Mesenchymal stem cell (in vitro differentiated cells and primary cell): ENCODE results near the gene ACYP2.

Experiments
- DNase-seq: peaks from one replicate; pipeline ENCODE4 v3.0.0-alpha.2; 2013
- H2AFZ ChIP-seq: one replicate; pipeline ENCODE4 v1.6.1; 2013; ENCODE audit warnings: low read depth, mild to moderate bottlenecking, control low read depth, inconsistent platforms, low read length, moderate library complexity
- H2AK5ac ChIP-seq: 2 replicates; pipeline ENCODE4 v1.6.1; 2013; ENCODE audit warnings: low read length, moderate library complexity, mild to moderate bottlenecking, inconsistent platforms; ENCODE audit not compliant: severe bottlenecking
- H2BK120ac ChIP-seq: one replicate; pipeline ENCODE4 v1.6.1; 2013; ENCODE audit warnings: low read depth, mild to moderate bottlenecking, inconsistent platforms, low read length, moderate library complexity
- H2BK12ac ChIP-seq, 2 experiments: one replicate each; pipeline ENCODE4 v1.6.1; 2013; ENCODE audit warnings: inconsistent platforms in 2 of 2, low read length in 2 of 2, mild to moderate bottlenecking in 2 of 2, moderate library complexity in 2 of 2, control low read depth in 1 of 2
- H2BK15ac ChIP-seq: one replicate; pipeline ENCODE4 v1.6.1; 2013; ENCODE audit warnings: mild to moderate bottlenecking, low read depth, inconsistent platforms; ENCODE audit not compliant: poor library complexity, severe bottlenecking
- H2BK5ac ChIP-seq: 2 replicates; pipeline ENCODE4 v1.6.1; 2013; ENCODE audit warnings: low read depth, mild to moderate bottlenecking, low read length, control low read depth, inconsistent platforms; ENCODE audit not compliant: poor library complexity, severe bottlenecking
- H3K14ac ChIP-seq, 2 experiments: one replicate each; pipeline ENCODE4 v1.6.1; 2013; ENCODE audit warnings: inconsistent platforms in 2 of 2, low read length in 2 of 2, control low read depth in 1 of 2, mild to moderate bottlenecking in 1 of 2, moderate library complexity in 1 of 2
- H3K18ac ChIP-seq, 2 experiments: one replicate each; pipeline ENCODE4 v1.6.1; 2013; ENCODE audit warnings: inconsistent platforms in 2 of 2, low read length in 2 of 2, control low read depth in 1 of 2, low read depth in 1 of 2, mild to moderate bottlenecking in 1 of 2
- H3K23ac ChIP-seq, 2 experiments: one replicate each; pipeline ENCODE4 v1.6.1; 2013; ENCODE audit warnings: inconsistent platforms in 2 of 2, low read length in 2 of 2, mild to moderate bottlenecking in 2 of 2, moderate library complexity in 2 of 2, control low read depth in 1 of 2
- H3K27ac ChIP-seq: 2 replicates; pipeline ENCODE4 v1.5.1; 2013; ENCODE audit warnings: mild to moderate bottlenecking, moderate library complexity, low read length, control low read depth, inconsistent platforms; ENCODE audit not compliant: poor library complexity, severe bottlenecking
- H3K27me3 ChIP-seq, 2 experiments: 2 replicates each; pipeline versions ENCODE4 v1.6.1 to v1.7.0; 2013; ENCODE audit warnings: low read length in 2 of 2, mild to moderate bottlenecking in 2 of 2, moderate library complexity in 2 of 2, control low read depth in 1 of 2, inconsistent platforms in 1 of 2; ENCODE audit not compliant: control insufficient read depth in 1 of 2, insufficient read depth in 1 of 2
- H3K36me3 ChIP-seq, 2 experiments: 2 replicates each; pipeline versions ENCODE4 v1.6.1 to v1.7.0; 2013; ENCODE audit warnings: low read length in 2 of 2, control low read depth in 1 of 2, inconsistent platforms in 1 of 2, low read depth in 1 of 2, mild to moderate bottlenecking in 1 of 2; ENCODE audit not compliant: insufficient read depth in 2 of 2, control insufficient read depth in 1 of 2
- H3K4ac ChIP-seq, 2 experiments: one replicate each; pipeline ENCODE4 v1.6.1; 2013; ENCODE audit warnings: inconsistent platforms in 2 of 2, low read length in 2 of 2, mild to moderate bottlenecking in 2 of 2, moderate library complexity in 2 of 2, control low read depth in 1 of 2, low read depth in 1 of 2
- H3K4me1 ChIP-seq: 2 replicates; pipeline ENCODE4 v1.6.1; 2013; ENCODE audit warnings: low read depth, low read length, control low read depth; ENCODE audit not compliant: control insufficient read depth, insufficient read depth
- H3K4me2 ChIP-seq: 2 replicates; pipeline ENCODE4 v1.6.1; 2013; ENCODE audit warnings: low read length, mild to moderate bottlenecking, inconsistent platforms; ENCODE audit not compliant: poor library complexity, severe bottlenecking
- H3K4me3 ChIP-seq, 2 experiments: 2 replicates each; pipeline versions ENCODE4 v1.5.1 to v1.7.0; 2013; ENCODE audit warnings: low read length in 2 of 2, mild to moderate bottlenecking in 2 of 2, control low read depth in 1 of 2, low read depth in 1 of 2; ENCODE audit not compliant: insufficient read depth in 1 of 2
- H3K79me1 ChIP-seq: replicated peaks from 2 replicates; pipeline ENCODE4 v1.6.1; 2013; ENCODE audit warnings: mild to moderate bottlenecking, control low read depth, low read length, inconsistent platforms; ENCODE audit not compliant: poor library complexity, severe bottlenecking
- H3K9ac ChIP-seq: 2 replicates; pipeline ENCODE4 v1.7.0; 2013; ENCODE audit warnings: mild to moderate bottlenecking, low read length, moderate library complexity
- H3K9me3 ChIP-seq: 2 replicates; pipeline ENCODE4 v1.7.0; 2013; ENCODE audit warnings: mild to moderate bottlenecking, low read length; ENCODE audit not compliant: control insufficient read depth
- H4K8ac ChIP-seq: one replicate; pipeline ENCODE4 v1.6.1; 2013; ENCODE audit warnings: inconsistent platforms, mild to moderate bottlenecking, low read length, moderate library complexity
- H4K91ac ChIP-seq: one replicate; pipeline ENCODE4 v1.6.1; 2013; ENCODE audit warnings: mild to moderate bottlenecking, low read length, inconsistent platforms
- WGBS: methylation state at CpG from one replicate; pipeline ENCODE4 v1.1.7; 2013; ENCODE audit warnings: mixed read lengths; 5-methylcytosine and 5-hydroxymethylcytosine counted together

Gene ACYP2

GRCh38 chr2:54274781-54275242 lies 159.4 kb downstream of the ACYP2 start:
- DNase-seq, result peak; percentile 44
- H2BK15ac ChIP-seq, result no peak overlapping the region
- no peak overlapping the region for H3K4me2 ChIP-seq
- no peaks in the 10 kb centered on the region for H3K79me1 ChIP-seq
- no peak overlapping the region for H3K4ac ChIP-seq
- no peak overlapping the region for H3K23ac ChIP-seq
- H3K27ac ChIP-seq, result no peak overlapping the region
- no peak overlapping the region for H3K4me3 ChIP-seq
- no peak overlapping the region for H2BK120ac ChIP-seq
- H4K91ac ChIP-seq, result no peak overlapping the region
- no peak overlapping the region for H3K18ac ChIP-seq
- no peaks in the 10 kb centered on the region for H3K4me1 ChIP-seq
- WGBS, result 75% methylated on average over 1 of the region's 1 CpG
- H2BK5ac ChIP-seq, result no peak overlapping the region
- no peak overlapping the region for H3K14ac ChIP-seq
- H2BK12ac ChIP-seq, result no peak overlapping the region
- no peak overlapping the region for H4K8ac ChIP-seq
- no peaks in the 10 kb centered on the region for H3K9me3 ChIP-seq
- H3K27me3 ChIP-seq, result no peaks in the 10 kb centered on the region
- no peak overlapping the region for H2AK5ac ChIP-seq
- H3K36me3 ChIP-seq, result no peaks in the 10 kb centered on the region
- H2AFZ ChIP-seq, result no peak overlapping the region
- H3K9ac ChIP-seq, result peak overlapping the region; percentile 76

DNA sequence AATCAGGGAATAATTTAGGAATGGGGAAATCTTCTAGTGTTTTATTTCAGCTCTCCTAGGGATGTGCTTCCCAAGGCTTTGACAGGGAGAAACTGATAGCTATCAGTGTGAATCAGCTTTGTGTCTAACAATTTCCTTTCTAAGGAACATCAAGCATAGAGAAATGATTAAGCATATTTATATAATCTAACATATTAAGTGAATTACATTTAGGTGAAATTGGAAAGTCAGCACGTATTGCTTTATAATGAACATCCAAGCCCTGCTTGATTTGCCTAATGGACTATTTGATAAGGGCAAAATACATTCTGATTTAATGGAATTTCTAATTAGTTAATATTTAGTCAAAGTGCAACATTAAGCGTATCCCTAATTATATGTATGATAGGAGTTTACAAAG lies 160.1 kb downstream of the ACYP2 start:
- Histone ChIP-seq H3K9me3 (no peaks in the 10 kb centered on the region), H2BK120ac (no peak overlapping the region), H2BK12ac (no peak overlapping the region), H3K4me1 (no peaks in the 10 kb centered on the region), H3K14ac (no peak overlapping the region), H3K36me3 (no peaks in the 10 kb centered on the region), H3K23ac (no peak overlapping the region), H3K27me3 (no peaks in the 10 kb centered on the region), H3K9ac (peak overlapping the region; percentile 76), H3K4me3 (no peak overlapping the region), H2BK5ac (no peak overlapping the region), H2BK15ac (no peak overlapping the region), H2AFZ (no peak overlapping the region), H4K91ac (no peak overlapping the region), H3K79me1 (no peaks in the 10 kb centered on the region), H3K27ac (no peak overlapping the region), H2AK5ac (no peak overlapping the region), H4K8ac (no peak overlapping the region), H3K4ac (no peak overlapping the region), H3K18ac (no peak overlapping the region), H3K4me2 (no peak overlapping the region)
- no peak for DNase-seq
- WGBS, result no CpG with 5 or more reads among the region's 2 CpGs

DNA sequence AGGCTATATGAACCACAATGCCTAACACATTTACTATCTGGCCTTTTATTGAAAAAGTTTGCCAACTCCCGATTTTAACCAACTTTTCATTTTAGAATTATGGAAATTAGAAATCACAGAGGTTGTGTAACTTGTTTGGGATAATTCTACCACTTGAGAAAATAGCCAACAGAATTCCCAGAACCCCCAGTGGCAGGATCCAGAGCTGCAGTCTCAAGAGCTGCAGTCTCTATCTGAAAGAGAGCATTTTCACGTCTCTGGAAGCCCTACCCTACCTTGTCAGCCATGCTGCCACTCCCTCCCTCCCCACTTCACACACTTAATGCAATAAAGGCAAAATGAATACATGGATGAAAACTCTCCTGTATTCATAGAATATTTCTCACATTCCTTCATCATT lies 164.0 kb downstream of the ACYP2 start:
- H3K27me3 ChIP-seq, result no peaks in the 10 kb centered on the region
- no peak overlapping the region for H3K14ac ChIP-seq
- no peaks in the 10 kb centered on the region for H3K79me1 ChIP-seq
- whole genome bisulfite sequencing, result 67% methylated on average over 1 of the region's 2 CpGs
- H3K18ac ChIP-seq, result no peak overlapping the region
- no peak overlapping the region for H4K8ac ChIP-seq
- DNase-seq, result no peak
- H3K4me1 ChIP-seq, result no peaks in the 10 kb centered on the region
- no peak overlapping the region for H2BK12ac ChIP-seq
- no peak overlapping the region for H2BK5ac ChIP-seq
- H3K4me2 ChIP-seq, result no peak overlapping the region
- H3K4ac ChIP-seq, result no peak overlapping the region
- H2BK120ac ChIP-seq, result no peak overlapping the region
- no peaks in the 10 kb centered on the region for H3K36me3 ChIP-seq
- no peak overlapping the region for H3K4me3 ChIP-seq
- no peak overlapping the region for H3K23ac ChIP-seq
- H3K27ac ChIP-seq, result no peak overlapping the region
- no peak overlapping the region for H2AK5ac ChIP-seq
- H2BK15ac ChIP-seq, result no peak overlapping the region
- no peaks in the 10 kb centered on the region for H3K9me3 ChIP-seq
- H3K9ac ChIP-seq, result no peak overlapping the region
- H4K91ac ChIP-seq, result no peak overlapping the region
- H2AFZ ChIP-seq, result no peak overlapping the region

DNA sequence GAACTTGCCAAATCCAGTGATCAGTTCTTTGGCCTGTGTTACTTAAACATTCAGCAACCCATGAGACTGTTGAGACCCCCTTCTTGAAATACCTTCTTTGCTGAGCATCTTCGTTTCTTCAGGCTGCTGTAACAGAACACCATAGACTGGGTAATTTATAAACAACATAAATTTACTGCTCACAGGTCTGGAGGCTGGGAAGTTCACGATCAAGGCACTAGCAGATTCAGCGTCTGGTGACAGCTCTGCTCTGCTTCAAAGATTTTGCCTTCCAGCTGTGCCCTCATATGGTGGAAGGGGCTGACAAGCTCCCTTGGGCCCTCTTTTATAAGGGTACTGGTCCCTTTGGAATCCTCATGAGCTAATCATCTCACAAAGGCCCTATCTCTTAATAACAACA lies 169.4 kb downstream of the ACYP2 start:
- Histone ChIP-seq H3K79me1 (no peaks in the 10 kb centered on the region), H3K4me2 (no peak overlapping the region), H3K9me3 (no peaks in the 10 kb centered on the region), H3K4me3 (no peak overlapping the region), H3K23ac (no peak overlapping the region), H2BK12ac (no peak overlapping the region), H2BK15ac (peak overlapping the region; percentile 9), H3K4ac (no peak overlapping the region), H3K14ac (no peak overlapping the region), H3K36me3 (no peaks in the 10 kb centered on the region), H3K27me3 (no peaks in the 10 kb centered on the region), H2AK5ac (no peak overlapping the region), H4K8ac (peak overlapping the region; percentile 30), H3K9ac (no peak overlapping the region), H3K27ac (no peak overlapping the region), H2AFZ (no peak overlapping the region), H4K91ac (no peak overlapping the region), H3K4me1 (no peaks in the 10 kb centered on the region), H2BK120ac (no peak overlapping the region), H3K18ac (no peak overlapping the region), H2BK5ac (no peak overlapping the region)
- 12% methylated on average over 3 of the region's 3 CpGs for WGBS
- DNase-seq, result no peak
